Brain microvascular endothelial cell (primary cell): ENCODE results near the gene ZFHX3.

Experiments used
- DNase-seq: peaks from one replicate; pipeline ENCODE4 v3.0.0-alpha.2; 2020
- H3K27ac ChIP-seq: fragments of 250-450 bp; sonication (Bioruptor Pico); 2 replicates; pipeline ENCODE4 v1.5.1; 2020; ENCODE audit warnings: mild to moderate bottlenecking, moderate library complexity
- H3K27me3 ChIP-seq: fragments of 250-450 bp; sonication (Bioruptor Pico); replicated peaks from 2 replicates; pipeline ENCODE4 v1.5.1; 2020; ENCODE audit warnings: mild to moderate bottlenecking
- H3K36me3 ChIP-seq: fragments of 250-450 bp; sonication (Bioruptor Pico); replicated peaks from 2 replicates; pipeline ENCODE4 v1.5.1; 2020; ENCODE audit warnings: mild to moderate bottlenecking
- H3K4me3 ChIP-seq: 2 replicates; pipeline ENCODE4 v1.5.1; 2011; ENCODE audit warnings: low read depth, mild to moderate bottlenecking, control low read depth, low read length, moderate library complexity
- CTCF ChIP-seq: IDR thresholded peaks from 2 replicates; pipeline ENCODE4 v1.5.1; 2011; ENCODE audit warnings: low read depth, mild to moderate bottlenecking, moderate library complexity, low read length, control low read depth, inconsistent platforms; ENCODE audit errors: missing control alignments
- in situ Hi-C: cut with HindIII; loops from 2 replicates; pipeline ENCODE4 v1.10.0; 2017; ENCODE audit warnings: low sequenced_read_pairs, low pct_ligation_motif_present

The ZFHX3 gene

GRCh38 chr16:72824027-72824426 lies 223.9 kb downstream of the ZFHX3 start:
- Histone ChIP-seq H3K36me3 (peaks cover 8% of the 10 kb centered on the region), H3K4me3 (no peak overlapping the region), H3K27ac (no peak overlapping the region), H3K27me3 (no peaks in the 10 kb centered on the region)
- in situ Hi-C loops: no loop called here
- TF ChIP-seq CTCF: no peak
- DNase-seq: no peak

GRCh38 chr16:72821185-72821950 lies 226.6 kb downstream of the ZFHX3 start:
- in situ Hi-C loops: no loop called here
- no peaks in the 10 kb centered on the region for H3K27me3 ChIP-seq
- no peak for DNase-seq
- H3K4me3 ChIP-seq: no peak overlapping the region
- H3K36me3 ChIP-seq: no peaks in the 10 kb centered on the region
- TF ChIP-seq CTCF: no peak
- H3K27ac ChIP-seq: no peak overlapping the region

GRCh38 chr16:72819345-72819744 lies 228.6 kb downstream of the ZFHX3 start:
- peak; percentile 25 for DNase-seq

GRCh38 chr16:72818236-72818845 lies 229.6 kb downstream of the ZFHX3 start:
- no peak for DNase-seq
- Histone ChIP-seq H3K27ac (no peak overlapping the region), H3K27me3 (no peaks in the 10 kb centered on the region), H3K4me3 (no peak overlapping the region), H3K36me3 (no peaks in the 10 kb centered on the region)
- peak; percentile 41 for TF ChIP-seq CTCF
- in situ Hi-C loops: no loop called here

More at GRCh38 chr16:72819345-72819744, 228.6 kb downstream of the ZFHX3 start:
- Histone ChIP-seq H3K27ac (no peak overlapping the region), H3K27me3 (no peaks in the 10 kb centered on the region), H3K4me3 (no peak overlapping the region), H3K36me3 (no peaks in the 10 kb centered on the region)
- in situ Hi-C loops: no loop called here
- TF ChIP-seq CTCF: no peak

GRCh38 chr16:72815348-72816318 lies 232.3 kb downstream of the ZFHX3 start:
- Histone ChIP-seq H3K4me3 (no peak overlapping the region), H3K27ac (no peak overlapping the region), H3K27me3 (no peaks in the 10 kb centered on the region), H3K36me3 (peaks cover 8% of the 10 kb centered on the region)
- DNase-seq: no peak
- no peak for TF ChIP-seq CTCF
- in situ Hi-C loops: no loop called here
